ENCODE measurements around the gene PROK1.

The PROK1 gene

GRCh38 chr1:110490791-110491451 is 40.0 kb downstream of the PROK1 start:
- no peak for DNase-seq

GRCh38 chr1:110492573-110492972 is 41.6 kb downstream of the PROK1 start:
- no peak for DNase-seq

GRCh38 chr1:110493059-110493699 is 42.2 kb downstream of the PROK1 start:
- DNase-seq = no peak

GRCh38 chr1:110494036-110494435 is 43.1 kb downstream of the PROK1 start:
- no peak for DNase-seq

GRCh38 chr1:110494522-110495406 is 43.8 kb downstream of the PROK1 start:
- no peak for DNase-seq

GRCh38 chr1:110495926-110496600 is 45.1 kb downstream of the PROK1 start:
- DNase-seq = peak; percentile 89

GRCh38 chr1:110498270-110498669 is 47.3 kb downstream of the PROK1 start:
- peak; percentile 22 for DNase-seq

- no peak for DNase-seq
These were observed 50.7 kb downstream of the PROK1 start for GRCh38 chr1:110501488-110502132.

- no peak for DNase-seq
These were observed 51.6 kb downstream of the PROK1 start for GRCh38 chr1:110502402-110503151.

GRCh38 chr1:110503471-110503870 is 52.5 kb downstream of the PROK1 start:
- DNase-seq = no peak

- no peak for DNase-seq
These were observed 53.3 kb downstream of the PROK1 start for GRCh38 chr1:110504226-110504625.

GRCh38 chr1:110505596-110505995 is 54.6 kb downstream of the PROK1 start:
- no peak for DNase-seq

GRCh38 chr1:110506541-110506940 is 55.6 kb downstream of the PROK1 start:
- no peak for DNase-seq

Measured in DMS53 (cell line).